Right atrium auricular region (tissue), 2 donors: ENCODE data around the gene KCNMA1. TPM values are rescaled to one million over a fixed set of nuclear protein-coding genes. Genes with fewer than 3 reads are reported as not detected.

Experiments
- DNase-seq: peaks from one replicate; pipeline ENCODE4 v3.0.0-alpha.2; 2019; ENCODE audit warnings: low spot score
- H3K27ac ChIP-seq, 2 donors: fragments of 200-600 bp; sonication (generic); 1 replicate in 1 of 2; 2 replicates in 1 of 2; pipeline ENCODE4 v1.5.1; 2016 to 2019
- H3K27me3 ChIP-seq, 2 donors: fragments of 200-600 bp; sonication (generic); one replicate each; pipeline versions ENCODE4 v1.5.1 to v1.6.0; 2017 to 2019
- H3K36me3 ChIP-seq: fragments of 200-600 bp; sonication (generic); one replicate; pipeline ENCODE4 v1.5.1; 2016
- H3K4me1 ChIP-seq, 2 donors: fragments of 200-600 bp; sonication (generic); one replicate each; pipeline versions ENCODE4 v1.5.1 to v1.6.0; 2017 to 2019
- H3K4me3 ChIP-seq, 2 donors: fragments of 200-600 bp; sonication (generic); 1 replicate in 1 of 2; 2 replicates in 1 of 2; pipeline ENCODE4 v1.5.1; 2017 to 2019; ENCODE audit warnings: mild to moderate bottlenecking in 1 of 2, moderate library complexity in 1 of 2
- H3K9me3 ChIP-seq, 2 donors: fragments of 200-600 bp; sonication (generic); one replicate each; pipeline ENCODE4 v1.5.1; 2019
- CTCF ChIP-seq, 2 donors: fragments of 200-600 bp; sonication (generic); IDR thresholded peaks; one replicate each; pipeline ENCODE4 v1.5.1; 2019; ENCODE audit warnings: antibody characterized with exemption in 2 of 2
- total RNA-seq, 2 donors: library from RNA; depleted of rRNA; stranded (reverse); fragments of >200 nt; gene quantifications; one replicate each; pipeline ENCODE4 v1.1.0, GENCODE V29; 2016

The KCNMA1 gene
- total RNA-seq, 2 donors from 2014 or later = 2.3 to 3.5 TPM

- Histone ChIP-seq H3K27ac (no peak overlapping the region), H3K4me3 (no peak overlapping the region), H3K9me3 (no peaks in the 10 kb centered on the region), H3K27me3 (no peaks in the 10 kb centered on the region), H3K4me1 (no peaks in the 10 kb centered on the region), H3K36me3 (no peaks in the 10 kb centered on the region)
- DNase-seq = no peak
- TF ChIP-seq CTCF (IDR thresholded peaks at IDR 0.05) = no peak
Measured at GRCh38 chr10:77027576-77027975, 610.0 kb downstream of the KCNMA1 start.

- H3K27me3 ChIP-seq = no peaks in the 10 kb centered on the region
- no peak overlapping the region for H3K27ac ChIP-seq
- H3K4me3 ChIP-seq = no peak overlapping the region
- no peaks in the 10 kb centered on the region for H3K9me3 ChIP-seq
- H3K36me3 ChIP-seq = no peaks in the 10 kb centered on the region
- no peak for TF ChIP-seq CTCF (IDR thresholded peaks at IDR 0.05)
- no peak for DNase-seq
- H3K4me1 ChIP-seq = no peaks in the 10 kb centered on the region
Measured at GRCh38 chr10:77027141-77027540, 610.5 kb downstream of the KCNMA1 start.

GRCh38 chr10:77026148-77026547, 611.5 kb downstream of the KCNMA1 start:
- H3K27me3 ChIP-seq = no peaks in the 10 kb centered on the region

GRCh38 chr10:77024461-77024860, 613.1 kb downstream of the KCNMA1 start:
- Histone ChIP-seq H3K27me3 (no peaks in the 10 kb centered on the region), H3K27ac (no peak overlapping the region), H3K4me1 (no peaks in the 10 kb centered on the region), H3K9me3 (no peaks in the 10 kb centered on the region), H3K4me3 (no peak overlapping the region), H3K36me3 (no peaks in the 10 kb centered on the region)
- no peak for TF ChIP-seq CTCF (IDR thresholded peaks at IDR 0.05)
- DNase-seq = no peak

More at GRCh38 chr10:77026148-77026547, 611.5 kb downstream of the KCNMA1 start:
- Histone ChIP-seq H3K4me3 (no peak overlapping the region), H3K4me1 (no peaks in the 10 kb centered on the region), H3K36me3 (no peaks in the 10 kb centered on the region), H3K9me3 (no peaks in the 10 kb centered on the region), H3K27ac (no peak overlapping the region)
- no peak for TF ChIP-seq CTCF (IDR thresholded peaks at IDR 0.05)
- DNase-seq = no peak

GRCh38 chr10:77023396-77023795, 614.2 kb downstream of the KCNMA1 start:
- no peaks in the 10 kb centered on the region for H3K4me1 ChIP-seq
- no peaks in the 10 kb centered on the region for H3K36me3 ChIP-seq
- H3K27me3 ChIP-seq = no peaks in the 10 kb centered on the region
- H3K4me3 ChIP-seq = no peak overlapping the region
- DNase-seq = no peak
- TF ChIP-seq CTCF (IDR thresholded peaks at IDR 0.05) = no peak
- no peaks in the 10 kb centered on the region for H3K9me3 ChIP-seq
- no peak overlapping the region for H3K27ac ChIP-seq

- Histone ChIP-seq H3K36me3 (no peaks in the 10 kb centered on the region), H3K4me1 (no peaks in the 10 kb centered on the region), H3K27me3 (no peaks in the 10 kb centered on the region), H3K4me3 (no peak overlapping the region), H3K9me3 (no peaks in the 10 kb centered on the region), H3K27ac (no peak overlapping the region)
- no peak for TF ChIP-seq CTCF (IDR thresholded peaks at IDR 0.05)
- no peak for DNase-seq
Measured at GRCh38 chr10:77022671-77023070, 614.9 kb downstream of the KCNMA1 start.
